ENCODE results near the gene CRY2.

GRCh38 chr11:45881708-45882368 lies 34.6 kb downstream of the CRY2 start:
- TF ChIP-seq CTCF (IDR thresholded peaks at IDR 0.05) (no peak), POLR2A (IDR thresholded peaks at IDR 0.05) (no peak)
